Mucosa of rectum (tissue), 2 donors: ENCODE results near the gene ZSWIM8.
"Not testable (repeated sequence)": the region's sequence is repeated elsewhere in the genome, so short reads cannot be mapped to it uniquely, and the experiment has no call there.

Experiments used
- H3K27ac ChIP-seq, 2 donors: one replicate each; pipeline ENCODE4 v1.7.0; 2013; ENCODE audit warnings: inconsistent platforms in 2 of 2, low read depth in 2 of 2, low read length in 2 of 2
- H3K27me3 ChIP-seq, 2 donors: one replicate each; pipeline ENCODE4 v1.7.0; 2013; ENCODE audit warnings: low read length in 2 of 2; ENCODE audit not compliant: control insufficient read depth in 2 of 2, insufficient read depth in 2 of 2
- H3K36me3 ChIP-seq, 2 donors: one replicate each; pipeline ENCODE4 v1.7.0; 2013; ENCODE audit warnings: low read length in 2 of 2; ENCODE audit not compliant: control insufficient read depth in 2 of 2, insufficient read depth in 2 of 2
- H3K4me1 ChIP-seq, 2 donors: one replicate each; pipeline ENCODE4 v1.7.0; 2013; ENCODE audit warnings: low read length in 2 of 2, mild to moderate bottlenecking in 1 of 2; ENCODE audit not compliant: control insufficient read depth in 2 of 2, insufficient read depth in 2 of 2
- H3K4me3 ChIP-seq, 2 donors: one replicate each; pipeline ENCODE4 v1.7.0; 2013; ENCODE audit warnings: low read length in 2 of 2
- H3K9ac ChIP-seq, 2 donors: one replicate each; pipeline ENCODE4 v1.7.0; 2013; ENCODE audit warnings: low read length in 2 of 2, low read depth in 1 of 2, mild to moderate bottlenecking in 1 of 2
- H3K9me3 ChIP-seq, 2 donors: one replicate each; pipeline ENCODE4 v1.7.0; 2013; ENCODE audit warnings: low read length in 2 of 2; ENCODE audit not compliant: control insufficient read depth in 2 of 2
- donor health status: healthy.
- donor health status: Normal muscosa, but diverticular disease.

The ZSWIM8 gene

GRCh38 chr10:73785211-73785720, at the start of gene ZSWIM8:
TSS of gene ZSWIM8 (plus strand) at chr10:73785606. CDS start at chr10:73785879, 273 bp downstream.
- Histone ChIP-seq H3K27ac (peak within 1 kb of the TSS; percentile 88 to 90), H3K9me3 (no peaks in the 10 kb centered on the region), H3K27me3 (no peaks in the 10 kb centered on the region), H3K9ac (peak within 1 kb of the TSS; percentile 88 to 90), H3K4me1 (peaks cover 24 to 38% of the 10 kb centered on the region in 2 donors), H3K36me3 (peaks cover 14 to 15% of the 10 kb centered on the region in 2 donors), H3K4me3 (peak within 1 kb of the TSS; percentile 80 to 98)

- H3K9ac ChIP-seq, H3K9me3 ChIP-seq, H3K27me3 ChIP-seq, H3K27ac ChIP-seq, H3K4me3 ChIP-seq, H3K36me3 ChIP-seq: not testable (repeated sequence)
- H3K4me1 ChIP-seq, result peaks cover 7 to 14% of the 10 kb centered on the region in 2 donors
Observed at GRCh38 chr10:73740501-73741254, 44.7 kb upstream of the ZSWIM8 start.

GRCh38 chr10:73742454-73742734, 43.0 kb upstream of the ZSWIM8 start:
- no peaks in the 10 kb centered on the region for H3K9me3 ChIP-seq
- no peak overlapping the region for H3K9ac ChIP-seq
- no peak overlapping the region for H3K27ac ChIP-seq
- peaks cover 7 to 14% of the 10 kb centered on the region in 2 donors for H3K4me1 ChIP-seq
- H3K27me3 ChIP-seq, result no peaks in the 10 kb centered on the region
- peaks cover 4 to 5% of the 10 kb centered on the region in 2 donors for H3K36me3 ChIP-seq
- no peak overlapping the region for H3K4me3 ChIP-seq

- peaks cover 7 to 14% of the 10 kb centered on the region in 2 donors for H3K4me1 ChIP-seq
- H3K27ac ChIP-seq, result peak overlapping the region; percentile 95 to 96
- H3K36me3 ChIP-seq, result peaks cover 4 to 5% of the 10 kb centered on the region in 2 donors
- no peaks in the 10 kb centered on the region for H3K27me3 ChIP-seq
- H3K9me3 ChIP-seq, result no peaks in the 10 kb centered on the region
- H3K9ac ChIP-seq, result peak overlapping the region; percentile 87 to 99
- peak overlapping the region; percentile 95 to 99 for H3K4me3 ChIP-seq
Observed at GRCh38 chr10:73743327-73743904, 42.0 kb upstream of the ZSWIM8 start.

- H3K36me3 ChIP-seq, result peaks cover 7 to 8% of the 10 kb centered on the region in 2 donors
- peak within 1 kb of the TSS; percentile 95 to 96 for H3K27ac ChIP-seq
- H3K9ac ChIP-seq, result peak within 1 kb of the TSS; percentile 87 to 99
- H3K27me3 ChIP-seq, result no peaks in the 10 kb centered on the region
- H3K9me3 ChIP-seq, result no peaks in the 10 kb centered on the region
- peak within 1 kb of the TSS; percentile 95 to 99 for H3K4me3 ChIP-seq
- peaks cover 7 to 14% of the 10 kb centered on the region in 2 donors for H3K4me1 ChIP-seq
Observed at GRCh38 chr10:73743905-73744663, 41.3 kb upstream of the ZSWIM8 start, which contains the start of gene SEC24C. TSS of gene SEC24C (plus strand) at chr10:73744372. CDS start at chr10:73746833, 2,461 bp downstream.

- Histone ChIP-seq H3K9ac (peak overlapping the region; percentile 87 to 99), H3K36me3 (peaks cover 10 to 11% of the 10 kb centered on the region in 2 donors), H3K9me3 (no peaks in the 10 kb centered on the region), H3K27ac (peak overlapping the region; percentile 95 to 96), H3K27me3 (no peaks in the 10 kb centered on the region), H3K4me1 (peaks cover 7 to 14% of the 10 kb centered on the region in 2 donors), H3K4me3 (peak overlapping the region; percentile 95 to 99)
Observed at GRCh38 chr10:73744664-73744975, 40.8 kb upstream of the ZSWIM8 start.

GRCh38 chr10:73746721-73747120, 38.7 kb upstream of the ZSWIM8 start:
- H3K36me3 ChIP-seq, result peaks cover 24 to 32% of the 10 kb centered on the region in 2 donors
- no peak overlapping the region for H3K27ac ChIP-seq
- H3K4me1 ChIP-seq, result peaks cover 7 to 14% of the 10 kb centered on the region in 2 donors
- H3K27me3 ChIP-seq, result no peaks in the 10 kb centered on the region
- H3K9ac ChIP-seq, result no peak overlapping the region
- peak overlapping the region in 1 of 2 donors; percentile 7 for H3K4me3 ChIP-seq
- no peaks in the 10 kb centered on the region for H3K9me3 ChIP-seq

- Histone ChIP-seq H3K9ac (no peak overlapping the region), H3K9me3 (no peaks in the 10 kb centered on the region), H3K36me3 (peaks cover 42 to 57% of the 10 kb centered on the region in 2 donors)
Observed at GRCh38 chr10:73750819-73751218, 34.6 kb upstream of the ZSWIM8 start.

GRCh38 chr10:73756183-73756582, 29.2 kb upstream of the ZSWIM8 start:
- peaks cover 49 to 62% of the 10 kb centered on the region in 2 donors for H3K36me3 ChIP-seq
- no peak overlapping the region for H3K9ac ChIP-seq
- no peak overlapping the region for H3K27ac ChIP-seq
- H3K27me3 ChIP-seq, result no peaks in the 10 kb centered on the region
- H3K4me1 ChIP-seq, result no peaks in the 10 kb centered on the region
- H3K4me3 ChIP-seq, result no peak overlapping the region
- H3K9me3 ChIP-seq, result no peaks in the 10 kb centered on the region

More at GRCh38 chr10:73750819-73751218, 34.6 kb upstream of the ZSWIM8 start:
- no peaks in the 10 kb centered on the region for H3K27me3 ChIP-seq
- no peak overlapping the region for H3K4me3 ChIP-seq
- no peaks in the 10 kb centered on the region for H3K4me1 ChIP-seq
- H3K27ac ChIP-seq, result no peak overlapping the region
